Measurements from ENCODE around the gene CDKN2C.
A peak's percentile ranks its signal among the peaks of the same experiment; 100 is the strongest.

CDKN2C gene

DNA sequence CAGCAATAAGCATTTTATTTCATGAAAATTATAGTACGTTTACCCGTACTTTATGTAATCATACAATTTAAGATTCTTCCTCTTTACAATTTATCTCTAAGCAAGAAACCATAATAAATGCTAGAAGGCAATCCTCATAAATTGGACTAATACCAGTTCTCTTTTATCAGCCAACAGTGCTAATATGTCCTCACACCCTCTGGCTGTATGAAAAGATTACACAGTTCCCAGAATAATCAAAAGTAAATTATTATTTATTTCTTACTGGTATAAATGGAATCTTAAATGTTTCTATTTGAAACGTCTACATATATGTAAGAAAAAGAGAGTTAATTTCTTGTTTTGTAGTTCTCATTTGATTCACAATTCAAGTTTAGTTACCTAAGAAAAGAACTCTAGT is 3.1 kb upstream of the CDKN2C start:
- no peak for DNase-seq

DNA sequence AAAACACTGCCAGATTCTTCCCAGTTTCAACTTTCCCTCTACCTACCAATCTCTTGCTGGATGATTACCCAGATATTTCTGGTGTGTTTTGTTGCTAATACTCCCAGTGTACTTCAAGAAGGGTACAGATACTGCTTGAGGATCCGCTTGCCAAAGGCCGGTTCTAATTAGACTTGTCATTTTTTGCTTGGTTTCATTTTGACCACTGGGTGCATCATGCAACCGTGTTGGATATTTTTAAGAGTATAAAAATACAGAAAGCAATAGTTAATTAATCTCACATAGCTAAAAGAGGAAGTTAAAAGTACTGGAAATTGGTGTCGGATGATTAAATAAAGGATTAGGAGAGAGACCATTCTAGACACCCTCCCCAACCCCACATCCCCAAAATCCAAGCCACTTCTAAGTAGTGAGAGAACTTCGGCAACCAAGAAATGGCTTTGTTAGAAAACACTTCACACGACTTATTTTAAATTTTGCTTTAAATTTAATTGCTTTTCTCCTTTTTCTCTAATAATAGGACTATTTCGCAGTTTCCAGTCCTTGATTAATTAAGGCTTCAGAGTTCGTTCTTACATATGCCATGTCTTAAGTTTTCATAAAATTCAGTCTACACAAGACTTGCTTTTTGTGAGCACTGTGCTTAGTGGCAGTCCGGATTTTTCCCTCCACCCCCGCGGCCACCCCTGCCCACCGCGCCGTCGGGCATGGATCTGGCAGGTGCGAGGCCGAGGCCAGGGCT is 2.5 kb upstream of the CDKN2C start:
- no peak for DNase-seq

DNA sequence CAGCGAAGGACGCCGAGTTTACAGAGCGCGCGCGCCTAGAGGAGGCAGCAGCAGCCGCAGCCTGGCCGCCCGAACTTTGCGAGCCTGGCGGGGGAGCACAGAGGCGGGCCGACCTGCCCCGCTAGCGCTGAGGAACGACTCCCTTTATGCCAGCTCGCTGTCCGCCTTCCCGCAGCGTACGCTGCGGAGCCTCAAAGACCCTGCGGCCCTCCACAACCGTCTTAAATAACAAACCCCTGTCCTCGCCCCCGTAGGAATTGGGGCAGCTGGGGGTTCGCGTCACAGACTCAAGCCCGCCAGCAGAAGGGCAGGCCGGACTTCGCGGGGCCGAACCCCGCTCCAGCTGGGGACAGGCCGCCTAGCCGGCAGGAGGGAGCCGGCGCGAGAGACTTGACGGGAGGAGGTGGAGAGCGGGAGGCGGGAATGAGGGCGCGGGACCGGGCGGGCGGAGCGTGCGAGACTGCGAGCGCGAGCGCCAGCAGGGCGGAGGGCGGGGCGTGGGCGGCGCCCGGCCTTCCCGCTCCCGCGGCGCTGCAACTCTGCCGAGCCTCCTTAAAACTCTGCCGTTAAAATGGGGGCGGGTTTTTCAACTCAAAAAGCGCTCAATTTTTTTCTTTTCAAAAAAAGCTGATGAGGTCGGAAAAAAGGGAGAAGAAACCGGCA is 1.8 kb upstream of the CDKN2C start:
- DNase-seq = peak; percentile 82

DNA sequence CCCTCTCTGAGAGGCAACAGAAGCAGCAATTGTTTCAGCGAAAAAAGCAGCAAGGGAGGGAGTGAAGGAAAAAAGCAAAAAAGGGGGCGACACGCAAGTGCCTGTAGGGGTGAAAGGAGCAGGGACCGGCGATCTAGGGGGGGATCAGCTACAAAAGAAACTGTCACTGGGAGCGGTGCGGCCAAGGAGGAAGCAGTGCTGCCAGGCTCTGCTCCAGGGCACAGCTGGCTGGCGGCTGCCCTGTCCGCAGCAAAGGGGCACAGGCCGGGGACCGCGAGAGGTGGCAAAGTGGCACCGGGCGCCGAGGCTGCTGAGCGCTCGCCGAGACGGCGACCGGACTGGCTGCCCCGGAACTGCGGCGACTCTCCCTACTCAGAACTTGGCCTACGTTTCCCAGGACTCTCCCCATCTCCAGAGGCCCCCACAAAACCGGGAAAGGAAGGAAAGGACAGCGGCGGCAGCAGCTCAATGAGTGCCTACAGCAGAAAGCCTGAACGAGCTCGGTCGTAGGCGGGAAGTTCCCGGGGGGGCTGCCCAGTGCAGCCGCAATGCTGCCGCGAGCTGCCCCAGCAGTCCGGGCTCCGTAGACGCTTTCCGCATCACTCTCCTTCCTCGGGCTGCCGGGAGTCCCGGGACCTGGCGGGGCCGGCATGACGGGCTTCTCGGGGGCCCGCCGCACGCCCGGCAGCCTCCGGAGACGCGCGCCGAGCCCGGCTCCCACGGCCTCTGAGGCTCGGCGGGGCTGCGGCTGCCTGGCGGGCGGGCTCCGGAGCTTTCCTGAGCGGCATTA is 1.0 kb upstream of the CDKN2C start:
- DNase-seq = peak; percentile 56

DNA sequence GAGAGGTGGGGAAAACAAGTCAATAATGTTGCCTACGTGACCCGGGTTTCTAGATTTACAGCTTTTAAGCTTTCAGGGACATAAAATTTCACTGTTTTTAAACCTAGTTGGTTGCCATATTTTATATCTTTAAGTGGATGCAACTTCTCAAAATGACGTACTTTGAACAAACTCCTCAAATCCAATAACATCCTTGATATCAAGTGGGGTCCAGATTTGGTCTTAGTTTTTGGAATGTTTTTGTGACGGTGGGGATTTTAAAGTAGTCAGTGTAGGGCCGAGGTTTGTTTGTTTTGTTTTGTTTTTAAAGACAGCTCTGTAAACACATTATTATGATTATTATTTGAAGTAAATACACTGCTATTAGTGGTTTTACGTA is 453 bp downstream of the CDKN2C start:
- no peak for DNase-seq

DNA sequence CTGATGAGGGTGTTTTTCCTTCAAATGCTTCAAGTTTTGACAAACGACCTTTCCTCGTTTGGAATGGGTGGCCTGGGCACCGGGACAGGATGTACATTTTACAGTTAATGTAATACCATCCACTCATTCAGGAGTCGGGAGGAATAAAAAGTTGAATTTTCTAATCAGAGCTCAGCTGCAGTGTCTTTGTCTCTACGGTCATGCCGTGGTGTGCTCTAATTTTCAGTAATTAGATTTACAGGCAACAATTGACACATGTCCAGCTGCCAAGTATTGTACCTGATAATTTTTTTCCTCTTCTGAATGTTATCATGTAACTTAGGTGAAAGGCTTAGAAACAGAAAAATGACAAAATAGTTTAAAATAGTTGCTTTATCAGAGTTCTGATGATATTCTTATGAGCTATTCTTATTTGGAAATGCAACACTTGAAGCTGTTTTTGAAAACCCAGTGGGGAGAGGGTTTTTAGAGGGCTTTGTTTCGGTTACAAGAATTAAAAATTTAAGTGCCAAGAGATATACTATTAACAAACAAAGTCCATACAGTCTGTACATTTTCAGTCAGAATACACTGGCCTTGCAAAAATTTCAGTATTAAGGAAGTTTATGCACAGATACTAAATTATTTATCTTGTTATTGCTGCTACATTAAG is 1.0 kb downstream of the CDKN2C start:
- DNase-seq = no peak

DNA sequence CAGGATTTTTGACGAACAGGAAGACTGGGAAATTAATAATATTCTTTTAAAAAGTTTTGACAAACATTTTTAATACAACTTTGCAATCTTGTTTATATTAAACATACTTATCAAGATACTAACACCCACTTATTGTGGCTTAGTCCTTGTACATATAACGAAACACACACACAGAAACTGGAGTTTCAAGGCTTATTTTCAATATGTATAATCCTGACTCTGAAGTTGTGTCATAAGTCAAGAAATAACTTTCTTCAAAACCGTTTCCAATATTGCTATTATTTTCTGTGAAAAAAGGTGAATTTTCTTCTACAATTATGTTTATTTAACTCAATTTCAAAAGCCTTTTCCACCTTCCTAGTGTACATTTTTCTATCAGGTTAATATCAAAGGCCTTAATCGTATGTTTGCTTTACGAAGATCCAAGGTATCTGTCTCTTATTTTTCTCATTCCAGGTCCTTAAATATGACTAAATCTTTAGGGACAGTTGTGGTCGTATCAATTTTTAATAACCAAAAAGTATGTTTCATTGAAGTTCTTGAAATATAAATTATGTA is 1.8 kb downstream of the CDKN2C start:
- DNase-seq = no peak

DNA sequence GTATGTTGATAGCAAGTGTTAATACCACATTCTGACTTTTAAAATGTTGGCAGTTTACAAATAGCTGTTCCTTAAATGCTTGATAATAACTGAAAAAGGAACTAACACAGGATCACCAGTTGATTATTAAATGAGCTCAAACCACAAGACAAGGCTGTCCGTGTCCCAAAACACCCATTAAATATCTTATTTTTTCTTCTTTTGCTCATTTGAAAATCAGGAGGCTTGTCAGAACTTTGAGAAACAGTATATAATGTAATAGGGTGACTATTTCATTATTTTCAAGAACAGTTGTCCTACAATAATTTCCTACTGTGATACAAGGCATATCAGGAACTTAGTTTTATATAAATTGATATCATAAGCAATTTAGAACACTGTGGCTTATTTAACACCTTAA is 2.7 kb downstream of the CDKN2C start:
- DNase-seq = no peak

DNA sequence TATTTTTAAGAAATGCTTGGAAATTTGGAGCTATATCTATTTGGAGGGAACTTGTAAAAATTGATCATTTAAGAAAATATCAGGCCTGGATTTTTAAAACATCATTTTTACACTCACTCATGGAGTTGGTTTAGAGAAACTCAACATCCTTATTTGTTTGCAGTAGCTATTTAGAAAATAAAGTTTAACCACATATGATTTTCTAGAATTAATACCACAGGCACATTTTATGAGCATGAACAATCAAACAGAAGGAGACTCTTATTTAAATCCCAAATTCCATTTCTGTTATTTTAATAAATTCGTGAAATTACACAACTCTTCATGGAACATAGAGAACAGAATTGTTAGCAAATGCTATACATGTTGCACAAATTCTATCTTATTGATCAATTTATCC is 3.2 kb downstream of the CDKN2C start:
- no peak for DNase-seq

DNA sequence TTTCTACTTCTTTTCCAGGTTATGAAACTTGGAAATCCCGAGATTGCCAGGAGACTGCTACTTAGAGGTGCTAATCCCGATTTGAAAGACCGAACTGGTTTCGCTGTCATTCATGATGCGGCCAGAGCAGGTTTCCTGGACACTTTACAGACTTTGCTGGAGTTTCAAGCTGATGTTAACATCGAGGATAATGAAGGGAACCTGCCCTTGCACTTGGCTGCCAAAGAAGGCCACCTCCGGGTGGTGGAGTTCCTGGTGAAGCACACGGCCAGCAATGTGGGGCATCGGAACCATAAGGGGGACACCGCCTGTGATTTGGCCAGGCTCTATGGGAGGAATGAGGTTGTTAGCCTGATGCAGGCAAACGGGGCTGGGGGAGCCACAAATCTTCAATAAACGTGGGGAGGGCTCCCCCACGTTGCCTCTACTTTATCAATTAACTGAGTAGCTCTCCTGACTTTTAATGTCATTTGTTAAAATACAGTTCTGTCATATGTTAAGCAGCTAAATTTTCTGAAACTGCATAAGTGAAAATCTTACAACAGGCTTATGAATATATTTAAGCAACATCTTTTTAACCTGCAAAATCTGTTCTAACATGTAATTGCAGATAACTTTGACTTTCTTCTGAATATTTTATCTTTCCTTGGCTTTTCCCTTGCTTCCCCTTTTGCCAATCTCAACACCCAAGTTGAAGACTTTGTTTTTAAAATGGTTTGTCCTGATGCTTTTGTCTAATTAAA is 4.0 kb downstream of the CDKN2C start:
- DNase-seq = no peak

DNA sequence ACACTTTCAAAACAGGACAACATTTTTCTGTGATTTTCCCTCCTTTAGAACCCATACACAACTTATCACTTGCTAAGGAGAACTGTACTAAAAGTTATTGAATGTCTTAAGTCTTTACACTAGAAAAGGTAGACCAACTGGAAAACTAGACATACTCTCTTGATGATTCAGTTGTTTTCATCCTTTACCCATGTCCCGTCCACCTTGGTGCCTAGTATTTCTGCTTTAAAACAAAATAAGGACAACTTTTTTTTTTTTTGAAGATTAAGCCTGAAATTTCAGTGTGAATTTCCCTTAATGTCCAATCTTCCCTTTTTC is 4.5 kb downstream of the CDKN2C start:
- no peak for DNase-seq

DNA sequence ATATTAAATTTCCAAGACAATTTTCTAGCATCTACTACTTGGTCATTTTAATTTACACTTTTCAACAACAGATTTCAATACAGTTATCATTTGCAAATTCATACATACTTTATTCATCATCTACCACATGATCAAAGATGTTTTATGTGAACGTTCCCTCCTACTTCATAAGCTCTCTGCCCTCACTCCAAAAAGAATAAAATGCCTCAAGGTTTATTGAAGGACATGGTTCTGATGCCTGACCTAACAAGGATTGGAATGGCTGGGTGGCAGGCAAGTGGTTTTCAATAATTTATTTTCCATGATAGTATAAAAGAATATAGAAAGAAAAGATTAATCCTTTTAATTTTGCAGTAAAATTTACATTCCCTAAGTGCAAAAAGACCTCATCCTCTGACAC is 5.4 kb downstream of the CDKN2C start:
- no peak for DNase-seq

DNA sequence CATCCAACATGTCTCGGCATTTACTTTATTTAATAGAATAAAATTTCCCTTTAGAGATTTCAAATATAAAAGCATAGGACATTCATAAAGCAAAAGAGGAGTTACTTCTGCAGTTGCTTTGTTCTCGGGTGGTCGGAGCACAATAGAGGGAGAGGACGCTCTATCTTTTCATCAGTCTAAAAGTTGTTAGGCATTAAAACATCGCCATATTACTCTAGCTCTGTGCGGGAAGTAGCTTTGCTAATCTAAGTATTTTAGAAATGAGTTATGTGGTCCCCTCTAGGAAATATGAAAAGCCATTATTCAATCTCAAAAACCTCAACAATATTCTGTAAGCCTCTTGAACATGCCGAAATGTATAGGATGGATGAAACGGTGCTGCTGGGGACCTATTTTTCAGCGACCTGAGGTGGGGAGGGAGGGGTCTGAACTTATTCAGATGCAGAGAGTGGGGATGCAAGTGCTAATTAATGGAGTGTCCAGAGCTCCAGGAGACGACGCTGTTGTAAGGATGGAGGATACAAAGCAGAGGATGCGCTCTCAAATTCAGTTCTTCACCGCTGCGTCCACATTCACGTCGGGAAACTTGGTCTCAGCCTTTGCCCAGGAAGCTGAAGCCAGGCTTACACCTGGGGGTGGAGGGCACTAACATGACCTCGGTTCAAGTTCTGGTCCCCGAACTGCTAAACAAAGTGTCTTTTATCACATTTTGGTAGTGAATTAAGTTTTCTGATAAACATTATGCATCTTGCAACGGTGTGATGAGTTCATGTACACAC is 6.3 kb downstream of the CDKN2C start:
- peak; percentile 7 for DNase-seq

DNA sequence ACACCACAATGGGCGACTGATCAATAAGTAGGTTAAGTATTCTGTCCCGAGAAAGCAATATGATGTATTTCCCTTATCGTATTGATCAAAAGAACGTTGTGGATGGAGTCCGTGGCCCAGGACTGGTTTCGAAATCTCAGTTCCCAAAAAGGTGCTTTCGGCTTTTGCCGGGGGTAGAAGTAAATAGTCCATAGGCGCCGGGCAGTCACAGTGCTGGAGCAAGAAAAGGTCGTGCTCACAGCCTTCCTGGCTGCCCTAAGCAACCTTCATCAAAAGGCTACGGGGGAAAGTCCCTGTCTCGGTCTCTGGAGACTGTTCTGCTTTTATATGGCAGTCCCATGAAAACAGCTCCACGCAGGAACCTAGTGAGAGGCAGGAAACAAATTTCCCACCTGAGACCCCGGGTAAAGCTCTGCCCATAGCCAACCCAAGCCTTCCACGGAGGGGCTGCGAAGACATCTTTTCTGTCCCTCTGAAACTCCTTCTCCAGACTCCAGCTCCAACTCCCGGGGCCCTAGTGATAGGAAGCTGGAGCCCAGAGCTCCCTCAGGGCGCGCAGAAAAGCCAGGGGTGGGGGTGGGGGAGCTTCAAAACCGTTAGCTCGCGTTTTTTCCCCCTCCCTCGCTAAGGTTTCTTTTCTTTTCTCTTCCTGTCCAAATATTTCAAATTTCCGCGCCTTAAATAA is 7.0 kb downstream of the CDKN2C start:
- peak; percentile 23 for DNase-seq

DNA sequence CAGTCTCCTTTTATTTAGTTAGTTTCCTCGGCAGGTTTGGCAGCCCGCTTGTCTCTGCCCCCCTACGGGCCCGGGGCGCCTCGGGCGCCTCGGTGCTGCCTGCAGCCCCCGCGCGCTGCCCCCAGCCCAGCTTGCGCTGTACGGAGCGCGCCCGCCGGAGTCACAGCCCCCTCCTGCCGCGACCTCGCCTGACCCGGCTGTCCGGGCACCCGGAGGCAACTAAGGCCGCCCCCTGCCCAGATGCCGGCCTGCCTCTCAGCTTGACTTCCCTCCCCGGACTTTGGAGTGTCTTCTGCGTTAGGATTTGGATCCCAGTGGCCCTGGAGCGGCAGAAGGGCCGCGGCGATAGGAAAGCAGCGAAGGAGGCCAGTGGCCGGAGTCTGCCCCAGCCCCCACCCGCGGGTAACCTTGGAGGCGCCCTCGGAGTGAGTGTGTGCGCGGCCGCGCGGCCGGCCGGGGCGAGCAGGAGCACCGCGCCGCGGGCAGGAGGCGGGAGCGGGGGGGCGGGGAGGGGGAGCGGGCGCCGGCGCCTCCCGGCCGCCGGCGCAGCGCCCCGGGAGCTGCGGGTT is 7.6 kb downstream of the CDKN2C start:
- peak; percentile 19 for DNase-seq

DNA sequence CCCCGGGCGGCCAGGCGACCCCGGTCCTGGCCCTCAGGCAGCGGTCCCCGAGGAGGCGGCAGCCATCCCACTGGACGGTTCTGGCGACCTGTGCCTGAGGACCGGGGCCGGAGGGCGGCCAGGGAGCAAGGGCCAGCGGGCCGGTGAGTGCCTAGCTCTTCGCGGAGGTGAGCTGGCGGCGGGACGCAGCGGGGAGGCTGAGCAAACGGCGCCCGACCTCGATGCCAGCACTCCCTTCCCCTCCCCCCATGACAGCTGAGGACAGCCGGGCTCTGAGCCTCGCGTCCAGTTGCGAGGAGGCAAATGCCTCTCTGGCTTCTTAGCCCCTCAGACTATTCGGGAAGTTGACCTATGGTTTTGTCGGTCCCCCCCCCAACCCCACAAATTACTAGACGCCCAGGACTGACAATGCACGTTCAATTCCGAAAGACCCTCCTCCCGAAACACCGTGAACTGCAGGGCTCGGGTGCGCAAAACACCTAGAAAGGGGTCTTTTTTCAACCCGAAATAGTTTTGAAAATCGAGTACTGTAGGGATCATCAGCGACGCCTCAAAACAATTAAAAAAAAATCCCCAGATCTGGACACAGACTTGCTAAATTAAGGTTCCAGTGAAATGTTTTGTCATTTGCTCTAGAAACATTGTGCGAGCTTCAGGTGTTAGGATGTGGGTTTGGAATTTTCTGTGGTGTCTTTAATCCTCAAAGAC is 8.3 kb downstream of the CDKN2C start:
- DNase-seq = peak; percentile 39

DNA sequence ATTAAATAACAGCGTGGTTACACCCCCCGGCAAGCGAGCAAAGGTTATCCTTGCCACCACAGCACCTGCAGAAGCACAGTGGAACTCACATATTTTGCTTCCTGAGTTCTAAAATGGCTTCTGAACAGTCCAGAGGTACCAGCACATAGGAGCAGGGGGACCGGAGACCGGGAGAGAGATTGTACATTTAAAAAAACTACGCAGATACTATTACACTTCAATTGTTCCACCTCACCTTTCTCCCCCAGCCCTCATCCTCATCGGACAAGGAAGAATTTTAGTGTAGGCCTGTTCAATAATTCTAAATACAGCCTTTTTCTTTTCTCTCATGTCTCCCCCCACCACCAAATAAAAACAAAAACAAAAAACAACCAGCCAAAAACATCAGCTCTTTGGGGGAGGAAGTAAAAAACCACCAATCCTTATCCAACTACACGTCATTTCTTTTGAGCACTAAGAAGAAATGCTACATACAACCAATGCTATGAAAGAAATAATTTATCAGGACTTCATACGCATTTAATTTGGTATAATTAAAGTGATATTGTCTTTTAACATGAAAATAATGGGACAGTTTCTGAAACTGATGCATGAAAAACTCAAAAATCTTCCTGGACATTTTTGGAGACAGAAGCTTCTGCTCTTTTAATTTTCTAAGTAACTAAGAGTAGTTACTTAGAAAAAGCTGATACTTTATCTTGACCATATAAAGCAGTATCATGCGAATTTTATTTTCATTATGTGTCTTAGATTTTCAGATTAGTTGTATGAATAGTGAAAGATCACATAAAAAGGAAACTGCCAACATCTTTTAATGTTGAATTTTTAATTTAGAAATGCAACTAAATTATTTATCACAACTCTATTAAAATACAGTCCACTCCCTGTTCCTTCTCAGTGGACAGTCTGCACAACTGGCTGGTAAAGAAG is 9.1 kb downstream of the CDKN2C start:
- DNase-seq = no peak

DNA sequence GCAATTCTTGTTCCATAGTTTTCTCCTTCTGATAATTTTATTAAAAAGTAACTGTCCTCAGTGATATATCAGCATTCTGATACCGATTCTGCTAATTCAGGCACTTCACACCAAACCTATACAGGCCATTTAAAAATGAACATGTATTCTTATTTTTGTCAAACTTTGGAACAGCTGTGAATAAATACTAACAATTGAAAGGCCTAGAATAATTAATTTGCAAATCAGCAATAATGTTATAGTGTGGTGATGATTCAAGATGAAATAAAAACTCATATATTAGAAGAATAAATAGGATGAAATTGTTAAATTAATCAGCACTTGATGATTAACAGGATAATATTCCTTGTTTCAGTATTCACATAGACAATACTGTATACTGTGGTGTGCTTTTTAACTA is 9.9 kb downstream of the CDKN2C start:
- no peak for DNase-seq

DNA sequence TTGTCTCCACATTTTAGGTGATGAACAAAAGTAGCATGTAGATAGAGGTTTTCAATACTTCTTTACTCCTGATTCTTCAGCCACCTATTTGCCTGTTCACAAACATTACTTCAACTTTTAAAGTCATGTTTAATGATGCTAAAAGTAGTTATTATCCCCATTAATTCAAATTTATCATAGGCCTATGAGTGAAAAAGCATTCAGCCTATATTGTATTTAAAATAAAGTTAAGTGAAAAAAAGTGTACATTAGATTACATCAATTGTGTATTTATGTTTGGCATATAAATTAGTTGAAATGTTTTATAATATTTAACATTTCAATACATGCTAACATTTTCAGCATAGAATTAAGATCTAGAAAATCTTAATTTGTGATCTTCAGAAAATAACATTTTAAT is 10.5 kb downstream of the CDKN2C start:
- DNase-seq = no peak
